Astrocyte of the cerebellum (primary cell): Measurements from ENCODE around the gene OLIG2.

Source experiments
- DNase-seq: peaks from one replicate; pipeline ENCODE4 v3.0.0-alpha.2; 2011; ENCODE audit warnings: low read depth
- H3K4me3 ChIP-seq: 2 replicates; pipeline ENCODE4 v1.5.1; 2011; ENCODE audit warnings: mild to moderate bottlenecking, low read depth, low read length, moderate library complexity
- CTCF ChIP-seq: IDR thresholded peaks from 2 replicates; pipeline ENCODE4 v1.5.1; 2012; ENCODE audit warnings: low read length, low read depth, moderate library complexity, mild to moderate bottlenecking; ENCODE audit errors: missing control alignments
- in situ Hi-C: cut with HindIII; loops from 2 replicates; pipeline ENCODE4 v1.10.0; 2017; ENCODE audit warnings: low sequenced_read_pairs

Gene OLIG2

GRCh38 chr21:33027401-33028286 lies 1.9 kb downstream of the OLIG2 start:
- in situ Hi-C loops = no loop called here
- no peak for DNase-seq
- no peak for TF ChIP-seq CTCF
- H3K4me3 ChIP-seq = no peak overlapping the region

- H3K4me3 ChIP-seq = no peak overlapping the region
- no peak for DNase-seq
- TF ChIP-seq CTCF = no peak
- in situ Hi-C loops = no loop called here
Observed at GRCh38 chr21:33028287-33028670, 2.5 kb downstream of the OLIG2 start.

GRCh38 chr21:33028773-33029384 lies 3.1 kb downstream of the OLIG2 start:
- TF ChIP-seq CTCF = no peak
- no peak overlapping the region for H3K4me3 ChIP-seq
- in situ Hi-C loops = no loop called here
- no peak for DNase-seq

- in situ Hi-C loops = no loop called here
- H3K4me3 ChIP-seq = no peak overlapping the region
- no peak for DNase-seq
- TF ChIP-seq CTCF = no peak
Observed at GRCh38 chr21:33029385-33029921, 3.7 kb downstream of the OLIG2 start.

GRCh38 chr21:33029975-33030461 lies 4.3 kb downstream of the OLIG2 start:
- no peak for TF ChIP-seq CTCF
- in situ Hi-C loops = no loop called here
- no peak for DNase-seq
- no peak overlapping the region for H3K4me3 ChIP-seq

- H3K4me3 ChIP-seq = no peak overlapping the region
- in situ Hi-C loops = no loop called here
- TF ChIP-seq CTCF = no peak
- no peak for DNase-seq
Observed at GRCh38 chr21:33030633-33031032, 4.9 kb downstream of the OLIG2 start.
